Testis (tissue), 3 donors: Measurements from ENCODE around the gene TLCD2. TPM values are rescaled to one million over a fixed set of nuclear protein-coding genes. Genes with fewer than 3 reads are reported as not detected.
A peak's percentile ranks its signal among the peaks of the same experiment; 100 is the strongest.
"Not testable (repeated sequence)": the region's sequence is repeated elsewhere in the genome, so short reads cannot be mapped to it uniquely, and the experiment has no call there.

Experiments used
- DNase-seq: peaks from one replicate; pipeline ENCODE4 v3.0.0-alpha.2; 2019
- H3K27ac ChIP-seq, 2 donors: fragments of 200-600 bp; sonication (generic); one replicate each; pipeline ENCODE4 v1.5.1; 2019
- H3K27me3 ChIP-seq: fragments of 200-600 bp; sonication (generic); one replicate; pipeline ENCODE4 v1.5.1; 2019
- H3K36me3 ChIP-seq: fragments of 200-600 bp; sonication (generic); one replicate; pipeline ENCODE4 v1.5.1; 2017; ENCODE audit warnings: low read depth; ENCODE audit errors: missing control alignments
- H3K4me1 ChIP-seq: fragments of 200-600 bp; sonication (generic); one replicate; pipeline ENCODE4 v1.5.1; 2019
- H3K4me3 ChIP-seq, 2 donors: fragments of 200-600 bp; sonication (generic); one replicate each; pipeline ENCODE4 v1.5.1; 2017 to 2019
- H3K9me3 ChIP-seq: fragments of 200-600 bp; sonication (generic); one replicate; pipeline ENCODE4 v1.5.1; 2017
- CTCF ChIP-seq, 3 experiments: fragments of 450-650 bp in 2 of 3; fragments of 200-600 bp in 1 of 3; sonication (generic) in 1 of 3; IDR thresholded peaks; one replicate each; pipeline ENCODE4 v1.5.1; 2016 to 2019; ENCODE audit warnings: antibody characterized with exemption in 3 of 3, mild to moderate bottlenecking in 2 of 3, moderate library complexity in 1 of 3
- POLR2A ChIP-seq: fragments of 450-650 bp; IDR thresholded peaks from one replicate; pipeline ENCODE4 v1.6.1; 2017; ENCODE audit warnings: antibody characterized with exemption, mild to moderate bottlenecking, moderate library complexity
- WGBS, 2 donors: methylation state at CpG; one replicate each; pipeline ENCODE4 v1.1.5; 2018; 5-methylcytosine and 5-hydroxymethylcytosine counted together
- intact Hi-C: fragments of 100-400 bp; cut with DNase I; formaldehyde crosslinking; loops from one replicate; pipeline ENCODE4 v1.15.1; 2023; ENCODE audit warnings: low total_unique reads
- polyA plus RNA-seq: library from polyadenylated mRNA; stranded (reverse); fragments of 350-450 nt; fragmentation: Illumina TruSeq; extraction: RNeasy Lipid Tissue Mini Kit (QIAGEN cat#74804); gene quantifications from one replicate; pipeline ENCODE4 v1.2.3, GENCODE V29; 2014; ENCODE audit warnings: low read depth, low replicate concordance; ENCODE audit not compliant: insufficient read depth
- total RNA-seq, 2 donors: library from RNA; depleted of rRNA; stranded (reverse); fragments of >200 nt; gene quantifications; one replicate each; pipeline ENCODE4 v1.2.3, GENCODE V29; 2016

Gene TLCD2
- total and polyA plus RNA-seq, 3 donors from 2014 or later = 1.1 to 2.0 (median 1.2) TPM

- intact Hi-C loops = no loop called here
- no peak for TF ChIP-seq CTCF (IDR thresholded peaks at IDR 0.05)
- TF ChIP-seq POLR2A = peak; percentile 94
- H3K27me3 ChIP-seq = no peaks in the 10 kb centered on the region
Observed at GRCh38 chr17:1684378-1685189, 25.6 kb downstream of the TLCD2 start, which contains the start of gene PRPF8. PRPF8 (minus strand) TSS chr17:1684867; CDS start chr17:1684571, 296 bp downstream.

GRCh38 chr17:1683459-1683858 lies 26.7 kb downstream of the TLCD2 start:
- Histone ChIP-seq H3K27me3 (no peaks in the 10 kb centered on the region), H3K4me3 (peak overlapping the region; percentile 68 to 87), H3K36me3 (peaks cover 9% of the 10 kb centered on the region), H3K9me3 (no peaks in the 10 kb centered on the region), H3K4me1 (peaks cover 19% of the 10 kb centered on the region), H3K27ac (peak overlapping the region in 1 of 2 donors; percentile 85)
- 48 to 72% methylated on average over 5 of the region's 5 CpGs for WGBS, 2 donors
- TF ChIP-seq POLR2A (no peak), CTCF (IDR thresholded peaks at IDR 0.05) (no peak)
- intact Hi-C loops = no loop called here
- no peak for DNase-seq

More at GRCh38 chr17:1684378-1685189, 25.6 kb downstream of the TLCD2 start, which contains the start of gene PRPF8:
- Histone ChIP-seq H3K4me3 (peak within 1 kb of the TSS; percentile 68 to 87), H3K27ac (peak within 1 kb of the TSS; percentile 85 to 94), H3K9me3 (no peaks in the 10 kb centered on the region), H3K4me1 (peaks cover 19% of the 10 kb centered on the region), H3K36me3 (peaks cover 4% of the 10 kb centered on the region)
- WGBS, 2 donors = 1 to 2% methylated on average over 32 to 66 of the region's 72 CpGs
- DNase-seq = peak; percentile 99

- peaks cover 8% of the 10 kb centered on the region for H3K36me3 ChIP-seq
- H3K27ac ChIP-seq = no peak overlapping the region
- no peaks in the 10 kb centered on the region for H3K4me1 ChIP-seq
- 92 to 96% methylated on average over 13 of the region's 13 CpGs for WGBS, 2 donors
- intact Hi-C loops = no loop called here
- H3K4me3 ChIP-seq = no peak overlapping the region
- H3K27me3 ChIP-seq = no peaks in the 10 kb centered on the region
- no peaks in the 10 kb centered on the region for H3K9me3 ChIP-seq
- no peak for TF ChIP-seq CTCF (IDR thresholded peaks at IDR 0.05)
- no peak for TF ChIP-seq POLR2A
- DNase-seq = no peak
Observed at GRCh38 chr17:1676401-1676800, 33.8 kb downstream of the TLCD2 start.

- peaks cover 6% of the 10 kb centered on the region for H3K4me1 ChIP-seq
- TF ChIP-seq CTCF (IDR thresholded peaks at IDR 0.05) = no peak
- TF ChIP-seq POLR2A = no peak
- H3K27me3 ChIP-seq = no peaks in the 10 kb centered on the region
- no peak for DNase-seq
- no peak overlapping the region for H3K27ac ChIP-seq
- H3K9me3 ChIP-seq = no peaks in the 10 kb centered on the region
- 91% methylated on average over 24 to 26 of the region's 26 CpGs for WGBS, 2 donors
- no peaks in the 10 kb centered on the region for H3K36me3 ChIP-seq
- no peak overlapping the region for H3K4me3 ChIP-seq
- intact Hi-C loops = no loop called here
Observed at GRCh38 chr17:1673041-1673785, 37.0 kb downstream of the TLCD2 start.

- H3K4me1 ChIP-seq, intact Hi-C loops, H3K27ac ChIP-seq, H3K27me3 ChIP-seq, H3K36me3 ChIP-seq, H3K9me3 ChIP-seq, H3K4me3 ChIP-seq, DNase-seq: not testable (repeated sequence)
- WGBS, 2 donors = 88 to 89% methylated on average over 5 of the region's 5 CpGs
Observed at GRCh38 chr17:1663934-1664333, 46.2 kb downstream of the TLCD2 start.
